NCI-H1694 treated with DMSO at 0.1 percent for 48 hours (cell line): Measurements from ENCODE around the gene PITRM1.

Source experiments
- DNase-seq: peaks from one replicate; lab custom pipeline; 2025; lab: John Stamatoyannopoulos, UW

The PITRM1 gene

GRCh38 chr10:3100856-3101640, 71.5 kb downstream of the PITRM1 start:
- DNase-seq: no peak

- no peak for DNase-seq
Measured at GRCh38 chr10:3100093-3100792, 72.3 kb downstream of the PITRM1 start.

- no peak for DNase-seq
Measured at GRCh38 chr10:3099291-3100092, 73.1 kb downstream of the PITRM1 start.

- DNase-seq: no peak
Measured at GRCh38 chr10:3098689-3099088, 73.9 kb downstream of the PITRM1 start.

- no peak for DNase-seq
Measured at GRCh38 chr10:3097160-3097559, 75.4 kb downstream of the PITRM1 start.

- DNase-seq: no peak
Measured at GRCh38 chr10:3096149-3096548, 76.4 kb downstream of the PITRM1 start.

- DNase-seq: no peak
Measured at GRCh38 chr10:3095373-3096139, 77.0 kb downstream of the PITRM1 start.

- DNase-seq: no peak
Measured at GRCh38 chr10:3094609-3095036, 78.0 kb downstream of the PITRM1 start.

- DNase-seq: no peak
Measured at GRCh38 chr10:3093996-3094395, 78.6 kb downstream of the PITRM1 start.

GRCh38 chr10:3091921-3092320, 80.7 kb downstream of the PITRM1 start:
- DNase-seq: no peak

- DNase-seq: no peak
Measured at GRCh38 chr10:3090914-3091787, 81.4 kb downstream of the PITRM1 start.

- DNase-seq: no peak
Measured at GRCh38 chr10:3090388-3090787, 82.2 kb downstream of the PITRM1 start.
